Nephron (organoid): ENCODE measurements around the gene PHACTR1.
A peak's percentile ranks its signal among the peaks of the same experiment; 100 is the strongest.

Experiments used
- H3K27ac Mint-ChIP-seq, 3 experiments: 2 replicates each; pipeline ENCODE4 v1.8.0; 2020; ENCODE audit warnings: mixed read lengths in 3 of 3, mild to moderate bottlenecking in 2 of 3, moderate library complexity in 1 of 3
- H3K27me3 Mint-ChIP-seq: 2 replicates; pipeline ENCODE4 v1.8.0; 2021; ENCODE audit warnings: low read depth, mild to moderate bottlenecking, moderate library complexity, mixed read lengths
- H3K36me3 Mint-ChIP-seq: 2 replicates; pipeline ENCODE4 v1.8.0; 2020; ENCODE audit warnings: low read depth, mixed read lengths
- H3K4me1 Mint-ChIP-seq: 2 replicates; pipeline ENCODE4 v1.8.0; 2020; ENCODE audit warnings: mixed read lengths
- H3K4me3 Mint-ChIP-seq, 3 experiments: 2 replicates each; pipeline ENCODE4 v1.8.0; 2020; ENCODE audit warnings: mild to moderate bottlenecking in 3 of 3, mixed read lengths in 3 of 3, moderate library complexity in 2 of 3
- H3K9me3 Mint-ChIP-seq: 2 replicates; pipeline ENCODE4 v1.8.0; 2020; ENCODE audit warnings: mixed read lengths
- CTCF ChIP-seq, 3 experiments: fragments of 200-600 bp; sonication (generic); IDR thresholded peaks; one replicate each; pipeline ENCODE4 v1.5.0; 2021; ENCODE audit warnings: antibody characterized with exemption in 3 of 3; ENCODE audit not compliant: unreplicated experiment in 3 of 3

PHACTR1 gene

GRCh38 chr6:13188306-13188705 is 471.7 kb downstream of the PHACTR1 start:
- Mint-ChIP-seq H3K4me1 (no peaks in the 10 kb centered on the region), H3K27me3 (peaks cover 4% of the 10 kb centered on the region), H3K9me3 (no peaks in the 10 kb centered on the region), H3K4me3 (no peak overlapping the region), H3K36me3 (no peaks in the 10 kb centered on the region), H3K27ac (no peak overlapping the region)
- TF ChIP-seq CTCF (IDR thresholded peaks at IDR 0.05; ENCODE audit: unreplicated experiment in 3 of 3) = no peak

GRCh38 chr6:13189710-13190109 is 473.1 kb downstream of the PHACTR1 start:
- Mint-ChIP-seq H3K27me3 (no peaks in the 10 kb centered on the region), H3K4me3 (no peak overlapping the region), H3K9me3 (no peaks in the 10 kb centered on the region), H3K4me1 (no peaks in the 10 kb centered on the region), H3K27ac (no peak overlapping the region), H3K36me3 (no peaks in the 10 kb centered on the region)
- no peak for TF ChIP-seq CTCF (IDR thresholded peaks at IDR 0.05; ENCODE audit: unreplicated experiment in 3 of 3)

GRCh38 chr6:13190376-13190775 is 473.8 kb downstream of the PHACTR1 start:
- H3K36me3 Mint-ChIP-seq = no peaks in the 10 kb centered on the region
- no peak for TF ChIP-seq CTCF (IDR thresholded peaks at IDR 0.05; ENCODE audit: unreplicated experiment in 3 of 3)
- no peaks in the 10 kb centered on the region for H3K9me3 Mint-ChIP-seq
- H3K27me3 Mint-ChIP-seq = no peaks in the 10 kb centered on the region
- no peaks in the 10 kb centered on the region for H3K4me1 Mint-ChIP-seq
- no peak overlapping the region for H3K4me3 Mint-ChIP-seq
- H3K27ac Mint-ChIP-seq = no peak overlapping the region

GRCh38 chr6:13191461-13191860 is 474.9 kb downstream of the PHACTR1 start:
- Mint-ChIP-seq H3K4me1 (peaks cover 5% of the 10 kb centered on the region), H3K4me3 (no peak overlapping the region), H3K27ac (no peak overlapping the region), H3K9me3 (no peaks in the 10 kb centered on the region), H3K36me3 (no peaks in the 10 kb centered on the region), H3K27me3 (no peaks in the 10 kb centered on the region)
- no peak for TF ChIP-seq CTCF (IDR thresholded peaks at IDR 0.05; ENCODE audit: unreplicated experiment in 3 of 3)

GRCh38 chr6:13194852-13195251 is 478.3 kb downstream of the PHACTR1 start:
- no peaks in the 10 kb centered on the region for H3K9me3 Mint-ChIP-seq
- peaks cover 3% of the 10 kb centered on the region for H3K27me3 Mint-ChIP-seq
- H3K27ac Mint-ChIP-seq = peak overlapping the region in 1 of 3 experiments; percentile 34
- TF ChIP-seq CTCF (IDR thresholded peaks at IDR 0.05; ENCODE audit: unreplicated experiment in 3 of 3) = peak; percentile 51 to 57 (median 54)
- H3K4me1 Mint-ChIP-seq = peaks cover 5% of the 10 kb centered on the region
- no peaks in the 10 kb centered on the region for H3K36me3 Mint-ChIP-seq
- no peak overlapping the region for H3K4me3 Mint-ChIP-seq

- H3K36me3 Mint-ChIP-seq = no peaks in the 10 kb centered on the region
- peaks cover 3% of the 10 kb centered on the region for H3K27me3 Mint-ChIP-seq
- H3K4me3 Mint-ChIP-seq = no peak overlapping the region
- no peak overlapping the region for H3K27ac Mint-ChIP-seq
- TF ChIP-seq CTCF (IDR thresholded peaks at IDR 0.05; ENCODE audit: unreplicated experiment in 3 of 3) = no peak
- H3K9me3 Mint-ChIP-seq = no peaks in the 10 kb centered on the region
- peaks cover 5% of the 10 kb centered on the region for H3K4me1 Mint-ChIP-seq
These were observed 479.2 kb downstream of the PHACTR1 start for GRCh38 chr6:13195803-13196202.
